GM19193 (cell line): ENCODE results near the gene CMTM2.

Source experiments
- POLR2A ChIP-seq: IDR thresholded peaks from 4 replicates; pipeline ENCODE4 v1.6.1; 2011; ENCODE audit not compliant: insufficient read depth, insufficient read length; ENCODE audit errors: extremely low read depth

Gene CMTM2

GRCh38 chr16:66605177-66605978 is 26.1 kb downstream of the CMTM2 start:
- no peak for TF ChIP-seq POLR2A

- no peak for TF ChIP-seq POLR2A
These were observed 26.9 kb downstream of the CMTM2 start for GRCh38 chr16:66605979-66606751.

- TF ChIP-seq POLR2A, result no peak
These were observed 29.2 kb downstream of the CMTM2 start for GRCh38 chr16:66608241-66609138.

GRCh38 chr16:66609139-66609510 is 29.9 kb downstream of the CMTM2 start:
- TF ChIP-seq POLR2A, result no peak

- no peak for TF ChIP-seq POLR2A
These were observed 31.0 kb downstream of the CMTM2 start for GRCh38 chr16:66610111-66610820.

- TF ChIP-seq POLR2A, result no peak
These were observed 33.2 kb downstream of the CMTM2 start for GRCh38 chr16:66612422-66612821.

- no peak for TF ChIP-seq POLR2A
These were observed 35.0 kb downstream of the CMTM2 start for GRCh38 chr16:66614161-66614802.

- no peak for TF ChIP-seq POLR2A
These were observed 36.9 kb downstream of the CMTM2 start for GRCh38 chr16:66616169-66616568.

GRCh38 chr16:66616592-66616991 is 37.3 kb downstream of the CMTM2 start:
- TF ChIP-seq POLR2A, result no peak

GRCh38 chr16:66617010-66617434 is 37.8 kb downstream of the CMTM2 start:
- TF ChIP-seq POLR2A, result no peak

- no peak for TF ChIP-seq POLR2A
These were observed 38.5 kb downstream of the CMTM2 start for GRCh38 chr16:66617728-66618127.

GRCh38 chr16:66618588-66619375 is 39.5 kb downstream of the CMTM2 start:
- no peak for TF ChIP-seq POLR2A
